ENCODE data around the gene CYP26B1.

- TF ChIP-seq POLR2AphosphoS5 (IDR thresholded peaks at IDR 0.05; ENCODE audit: insufficient read depth, low read depth, low read length) (no peak), POLR2A (IDR thresholded peaks at IDR 0.05; ENCODE audit: low read depth, low read length) (no peak), MYC (IDR thresholded peaks at IDR 0.05; ENCODE audit: low read depth, low read length) (no peak), CTCF (IDR thresholded peaks at IDR 0.05; ENCODE audit: extremely low read depth in 1 of 2, insufficient read depth in 1 of 2, low read depth in 1 of 2, low read length in 2 of 2) (no peak), FOS (IDR thresholded peaks at IDR 0.05; ENCODE audit: borderline replicate concordance, insufficient read depth, low read length) (no peak)
Measured at GRCh38 chr2:72159211-72159993, 11.7 kb upstream of the CYP26B1 start.
